Measurements from ENCODE around the gene PPFIA1. TPM values are rescaled to one million over a fixed set of nuclear protein-coding genes. Genes with fewer than 3 reads are reported as not detected.

Gene PPFIA1
- total RNA-seq, 1 experiment from 2014 or later: 35.0 TPM

- no peaks in the 10 kb centered on the region for H3K4me1 ChIP-seq
- H3K36me3 ChIP-seq: peaks cover 25% of the 10 kb centered on the region
- H3K27me3 ChIP-seq: no peaks in the 10 kb centered on the region
- H3K4me3 ChIP-seq: no peak overlapping the region
- no peaks in the 10 kb centered on the region for H3K9me3 ChIP-seq (replicated peaks)
- DNase-seq: no peak
- no peak overlapping the region for H3K27ac ChIP-seq
These were observed 89.1 kb downstream of the PPFIA1 start for GRCh38 chr11:70359451-70360205.

- peaks cover 22% of the 10 kb centered on the region for H3K36me3 ChIP-seq
- no peak overlapping the region for H3K4me3 ChIP-seq
- no peaks in the 10 kb centered on the region for H3K27me3 ChIP-seq
- no peaks in the 10 kb centered on the region for H3K9me3 ChIP-seq (replicated peaks)
- no peaks in the 10 kb centered on the region for H3K4me1 ChIP-seq
- H3K27ac ChIP-seq: no peak overlapping the region
- DNase-seq: no peak
These were observed 89.7 kb downstream of the PPFIA1 start for GRCh38 chr11:70360211-70360610.

GRCh38 chr11:70364178-70364577 lies 93.7 kb downstream of the PPFIA1 start:
- Histone ChIP-seq H3K36me3 (peaks cover 22% of the 10 kb centered on the region), H3K4me1 (no peaks in the 10 kb centered on the region), H3K4me3 (no peak overlapping the region), H3K27me3 (no peaks in the 10 kb centered on the region), H3K27ac (no peak overlapping the region), H3K9me3 (replicated peaks) (no peaks in the 10 kb centered on the region)
- no peak for DNase-seq

GRCh38 chr11:70364745-70365543 lies 94.5 kb downstream of the PPFIA1 start:
- peaks cover 22% of the 10 kb centered on the region for H3K36me3 ChIP-seq
- no peak for DNase-seq

GRCh38 chr11:70365544-70365927 lies 95.0 kb downstream of the PPFIA1 start:
- Histone ChIP-seq H3K9me3 (replicated peaks) (no peaks in the 10 kb centered on the region), H3K4me3 (no peak overlapping the region), H3K27ac (no peak overlapping the region), H3K36me3 (peaks cover 20% of the 10 kb centered on the region), H3K27me3 (no peaks in the 10 kb centered on the region), H3K4me1 (no peaks in the 10 kb centered on the region)
- DNase-seq: no peak

More at GRCh38 chr11:70364745-70365543, 94.5 kb downstream of the PPFIA1 start:
- H3K4me1 ChIP-seq: no peaks in the 10 kb centered on the region
- no peaks in the 10 kb centered on the region for H3K27me3 ChIP-seq
- H3K4me3 ChIP-seq: no peak overlapping the region
- H3K9me3 ChIP-seq (replicated peaks): no peaks in the 10 kb centered on the region
- no peak overlapping the region for H3K27ac ChIP-seq

GRCh38 chr11:70367071-70367470 lies 96.6 kb downstream of the PPFIA1 start:
- H3K27me3 ChIP-seq: no peaks in the 10 kb centered on the region
- H3K4me3 ChIP-seq: no peak overlapping the region
- H3K9me3 ChIP-seq (replicated peaks): no peaks in the 10 kb centered on the region
- peak; percentile 10 to 31 for DNase-seq
- peaks cover 18% of the 10 kb centered on the region for H3K36me3 ChIP-seq
- H3K4me1 ChIP-seq: no peaks in the 10 kb centered on the region
- H3K27ac ChIP-seq: no peak overlapping the region

- DNase-seq: no peak
- no peak overlapping the region for H3K4me3 ChIP-seq
- no peaks in the 10 kb centered on the region for H3K9me3 ChIP-seq (replicated peaks)
- H3K27me3 ChIP-seq: no peaks in the 10 kb centered on the region
- H3K4me1 ChIP-seq: no peaks in the 10 kb centered on the region
- no peak overlapping the region for H3K27ac ChIP-seq
- H3K36me3 ChIP-seq: peaks cover 17% of the 10 kb centered on the region
These were observed 98.5 kb downstream of the PPFIA1 start for GRCh38 chr11:70368961-70369360.

- H3K27me3 ChIP-seq: no peaks in the 10 kb centered on the region
- H3K27ac ChIP-seq: no peak overlapping the region
- H3K9me3 ChIP-seq (replicated peaks): no peaks in the 10 kb centered on the region
- no peaks in the 10 kb centered on the region for H3K4me1 ChIP-seq
- no peak for DNase-seq
- H3K4me3 ChIP-seq: no peak overlapping the region
- peaks cover 22% of the 10 kb centered on the region for H3K36me3 ChIP-seq
These were observed 100.8 kb downstream of the PPFIA1 start for GRCh38 chr11:70371241-70371640.

- no peak for DNase-seq
- Histone ChIP-seq H3K36me3 (peaks cover 24% of the 10 kb centered on the region; the same call in 1 of the 2 replicates), H3K4me3 (no peak overlapping the region), H3K27me3 (no peaks in the 10 kb centered on the region), H3K4me1 (no peaks in the 10 kb centered on the region), H3K27ac (no peak overlapping the region), H3K9me3 (replicated peaks) (no peaks in the 10 kb centered on the region)
These were observed 101.6 kb downstream of the PPFIA1 start for GRCh38 chr11:70372076-70372475.

GRCh38 chr11:70376621-70377020 lies 106.1 kb downstream of the PPFIA1 start:
- no peak for DNase-seq
- no peaks in the 10 kb centered on the region for H3K9me3 ChIP-seq (replicated peaks)
- H3K36me3 ChIP-seq: peaks cover 28% of the 10 kb centered on the region; the same call in 1 of the 2 replicates
- no peak overlapping the region for H3K27ac ChIP-seq
- H3K4me3 ChIP-seq: no peak overlapping the region
- H3K27me3 ChIP-seq: no peaks in the 10 kb centered on the region
- no peaks in the 10 kb centered on the region for H3K4me1 ChIP-seq

GRCh38 chr11:70377645-70378044 lies 107.2 kb downstream of the PPFIA1 start:
- no peak for DNase-seq
- no peaks in the 10 kb centered on the region for H3K27me3 ChIP-seq
- H3K27ac ChIP-seq: no peak overlapping the region
- H3K4me1 ChIP-seq: no peaks in the 10 kb centered on the region
- H3K4me3 ChIP-seq: no peak overlapping the region
- peaks cover 25% of the 10 kb centered on the region; the same call in 1 of the 2 replicates for H3K36me3 ChIP-seq
- no peaks in the 10 kb centered on the region for H3K9me3 ChIP-seq (replicated peaks)

- H3K27ac ChIP-seq: no peak overlapping the region
- no peaks in the 10 kb centered on the region for H3K9me3 ChIP-seq (replicated peaks)
- no peaks in the 10 kb centered on the region for H3K4me1 ChIP-seq
- DNase-seq: no peak
- H3K27me3 ChIP-seq: no peaks in the 10 kb centered on the region
- H3K36me3 ChIP-seq: peaks cover 26% of the 10 kb centered on the region
- no peak overlapping the region for H3K4me3 ChIP-seq
These were observed 108.1 kb downstream of the PPFIA1 start for GRCh38 chr11:70378506-70379134.

- Histone ChIP-seq H3K27ac (no peak overlapping the region), H3K36me3 (peaks cover 17% of the 10 kb centered on the region), H3K4me3 (no peak overlapping the region), H3K27me3 (no peaks in the 10 kb centered on the region), H3K4me1 (no peaks in the 10 kb centered on the region), H3K9me3 (replicated peaks) (no peaks in the 10 kb centered on the region)
- no peak for DNase-seq
These were observed 110.9 kb downstream of the PPFIA1 start for GRCh38 chr11:70381350-70381749.

GRCh38 chr11:70381872-70382861 lies 111.7 kb downstream of the PPFIA1 start:
- H3K4me1 ChIP-seq: no peaks in the 10 kb centered on the region
- no peak for DNase-seq
- H3K27ac ChIP-seq: no peak overlapping the region
- H3K9me3 ChIP-seq (replicated peaks): no peaks in the 10 kb centered on the region
- peaks cover 14% of the 10 kb centered on the region for H3K36me3 ChIP-seq
- H3K27me3 ChIP-seq: no peaks in the 10 kb centered on the region
- H3K4me3 ChIP-seq: no peak overlapping the region
